ENCODE measurements around the gene NF2.

DNA sequence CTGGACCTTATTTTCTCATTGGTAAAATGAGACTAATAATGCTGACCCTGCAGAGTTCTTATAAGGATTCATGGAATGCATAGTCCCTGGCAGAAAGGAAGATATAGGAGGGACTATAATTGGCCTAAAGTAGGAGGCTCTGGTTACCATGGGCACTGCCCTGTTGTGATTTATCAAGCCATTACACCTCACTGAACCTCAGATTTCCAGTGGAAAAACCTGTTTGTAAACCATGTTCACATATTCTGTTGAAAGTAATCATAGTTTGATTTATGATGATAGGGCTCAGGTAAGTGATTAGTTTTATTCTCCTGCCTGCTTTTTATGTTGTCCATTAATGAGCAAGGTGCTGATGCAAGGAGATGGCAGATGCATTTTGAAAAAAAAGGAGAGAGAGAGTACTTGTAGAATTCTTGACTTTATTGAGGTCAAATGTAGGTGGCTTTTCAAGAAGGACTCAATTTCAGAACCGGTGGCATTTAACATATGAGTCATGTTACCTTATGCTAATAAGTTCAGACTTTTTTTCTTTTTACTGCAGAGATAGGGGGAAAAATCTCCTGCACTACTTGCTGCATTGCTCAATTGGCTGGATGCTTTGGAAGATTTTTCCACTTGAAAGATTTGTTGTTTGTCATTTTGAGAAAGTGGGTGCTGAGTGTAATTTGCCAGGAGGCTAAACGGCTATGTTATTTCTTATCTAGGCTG lies 14.6 kb downstream of the NF2 start:
- TF ChIP-seq EZH2 (IDR thresholded peaks at IDR 0.05; ENCODE audit: insufficient read depth, poor library complexity, severe bottlenecking) (no peak), EZH2phosphoT487 (IDR thresholded peaks at IDR 0.05; ENCODE audit: insufficient read depth, low read depth) (no peak)
